DMS153 treated with DMSO at 0.1 percent for 48 hours (cell line): ENCODE measurements around the gene ARRDC1.
A peak's percentile ranks its signal among the peaks of the same experiment; 100 is the strongest.
"Not testable (repeated sequence)": the region's sequence is repeated elsewhere in the genome, so short reads cannot be mapped to it uniquely, and the experiment has no call there.

Source experiments
- DNase-seq: peaks from one replicate; lab custom pipeline; 2025; ENCODE audit not compliant: unreplicated experiment; lab: John Stamatoyannopoulos, UW

The ARRDC1 gene, protein sequence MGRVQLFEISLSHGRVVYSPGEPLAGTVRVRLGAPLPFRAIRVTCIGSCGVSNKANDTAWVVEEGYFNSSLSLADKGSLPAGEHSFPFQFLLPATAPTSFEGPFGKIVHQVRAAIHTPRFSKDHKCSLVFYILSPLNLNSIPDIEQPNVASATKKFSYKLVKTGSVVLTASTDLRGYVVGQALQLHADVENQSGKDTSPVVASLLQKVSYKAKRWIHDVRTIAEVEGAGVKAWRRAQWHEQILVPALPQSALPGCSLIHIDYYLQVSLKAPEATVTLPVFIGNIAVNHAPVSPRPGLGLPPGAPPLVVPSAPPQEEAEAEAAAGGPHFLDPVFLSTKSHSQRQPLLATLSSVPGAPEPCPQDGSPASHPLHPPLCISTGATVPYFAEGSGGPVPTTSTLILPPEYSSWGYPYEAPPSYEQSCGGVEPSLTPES

DNA sequence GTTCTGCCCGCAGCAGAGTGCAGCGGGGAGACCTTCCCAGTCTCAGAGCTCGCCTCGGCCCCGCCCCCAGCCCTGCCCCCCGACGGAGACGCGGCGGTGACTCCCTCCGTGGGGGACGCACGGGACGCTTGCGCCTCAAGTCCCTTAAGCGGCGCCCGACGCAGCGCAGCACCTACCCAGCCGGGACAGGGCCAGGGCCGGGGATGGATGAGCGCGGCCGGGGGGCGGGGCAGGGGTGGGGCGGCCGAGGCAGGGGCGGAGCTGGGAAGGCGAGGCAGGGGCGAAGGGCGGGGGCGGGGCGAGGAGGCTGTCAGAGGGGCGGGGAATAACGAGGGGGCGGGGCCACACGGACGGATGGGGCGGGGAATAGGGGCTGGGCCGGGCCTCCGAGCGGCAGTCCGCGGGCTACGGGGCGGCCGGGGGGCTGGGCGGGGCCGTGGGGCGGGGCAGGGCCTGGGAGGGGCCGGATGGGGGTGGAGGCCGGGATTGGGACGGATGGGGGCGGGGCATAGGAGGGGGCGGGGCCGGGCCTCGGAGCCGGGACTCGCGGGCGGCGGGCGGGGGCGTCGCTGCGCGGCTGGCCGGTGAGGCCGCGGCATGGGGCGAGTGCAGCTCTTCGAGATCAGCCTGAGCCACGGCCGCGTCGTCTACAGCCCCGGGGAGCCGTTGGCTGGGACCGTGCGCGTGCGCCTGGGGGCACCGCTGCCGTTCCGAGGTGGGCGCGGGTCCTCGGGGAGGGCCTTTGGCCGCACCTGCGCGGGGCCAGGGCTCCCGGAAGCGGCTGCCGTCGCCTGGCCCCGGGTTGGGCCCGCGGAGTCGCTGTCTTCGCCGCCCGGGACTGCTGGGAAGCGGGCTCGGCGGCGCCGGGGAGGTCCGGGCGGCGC lies at the start of gene ARRDC1:
Gene ARRDC1, plus strand, starts transcription at position 566 of the 884 bp plus-strand sequence. Its CDS starts 32 bp downstream, at position 598.
- peak; percentile 73 for DNase-seq

DNA sequence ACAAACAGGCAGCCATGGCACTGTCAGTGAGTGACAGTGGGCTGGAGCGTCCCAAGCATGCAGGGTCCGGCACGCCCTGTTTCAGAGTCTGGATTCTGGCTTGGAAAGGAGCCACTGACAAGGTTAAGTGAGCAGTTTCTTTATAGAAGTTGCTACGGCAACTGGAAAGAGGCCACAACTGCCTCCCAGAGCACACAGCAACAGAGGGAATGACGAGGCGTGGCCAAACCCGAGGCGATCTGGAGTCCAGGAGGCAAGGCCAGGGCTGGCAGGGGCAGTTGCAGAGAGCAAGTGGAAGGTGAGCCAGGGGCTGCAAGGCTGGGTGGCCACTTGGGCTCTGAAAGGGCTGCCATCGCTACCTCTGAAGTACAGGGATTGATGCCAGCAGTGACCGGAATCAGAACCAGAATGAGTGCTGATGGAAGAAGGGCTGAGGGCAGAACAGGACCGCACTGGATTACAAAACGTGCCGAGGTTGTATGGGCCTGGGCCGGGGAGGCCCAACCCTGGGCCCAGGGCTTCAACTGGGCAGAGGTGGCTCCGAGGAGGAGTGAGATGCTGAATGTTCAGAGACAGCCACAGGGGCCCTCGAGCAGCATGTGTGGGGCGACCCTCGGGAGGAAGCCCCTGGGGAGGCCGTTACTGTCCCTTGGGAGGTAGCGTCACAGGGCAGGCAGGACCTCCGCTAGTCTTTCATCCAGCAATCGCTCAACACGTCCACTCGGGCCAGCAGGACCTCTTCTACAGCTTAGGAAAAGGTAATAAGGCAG lies 49.2 kb upstream of the ARRDC1 start:
- DNase-seq: no peak

DNA sequence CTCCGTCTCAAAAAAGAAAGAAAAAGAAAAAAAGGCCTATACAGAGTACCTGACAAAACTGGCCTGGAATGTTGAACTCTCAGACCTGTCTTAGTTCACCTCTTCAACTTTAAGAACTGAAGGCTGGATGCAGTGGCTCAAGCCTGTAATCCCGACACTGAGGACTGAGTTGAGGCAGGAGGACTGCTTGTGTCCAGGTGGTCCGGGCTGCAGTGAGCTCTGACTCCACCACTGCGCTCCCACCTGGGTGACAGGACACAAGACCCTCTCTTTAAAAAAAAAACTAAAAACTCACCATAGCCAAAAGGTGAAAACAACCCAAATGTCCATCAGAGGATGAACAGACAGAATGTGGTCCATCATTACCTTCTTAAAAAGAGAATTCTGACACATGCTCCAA lies 47.4 kb upstream of the ARRDC1 start:
- DNase-seq: no peak

DNA sequence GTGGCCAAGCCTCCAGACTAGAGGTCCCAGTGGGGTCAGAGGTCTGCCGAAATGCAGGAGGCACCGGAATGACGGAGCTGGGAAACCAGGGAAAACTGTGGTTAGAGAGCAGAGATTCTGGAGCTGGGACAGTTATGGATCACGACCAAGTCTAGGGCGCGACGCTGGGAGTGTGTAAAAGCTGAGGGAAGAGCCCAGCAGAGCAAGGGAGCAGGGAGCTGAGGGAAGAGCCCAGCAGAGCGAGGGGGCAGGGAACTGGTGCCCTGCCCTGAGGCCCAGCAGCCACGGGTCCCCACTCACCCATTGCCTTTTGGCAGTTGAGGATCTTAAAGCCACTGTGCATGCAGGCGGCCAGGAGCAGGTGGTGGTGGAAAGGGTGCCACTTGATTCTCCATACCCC lies 41.4 kb upstream of the ARRDC1 start:
- DNase-seq: no peak

DNA sequence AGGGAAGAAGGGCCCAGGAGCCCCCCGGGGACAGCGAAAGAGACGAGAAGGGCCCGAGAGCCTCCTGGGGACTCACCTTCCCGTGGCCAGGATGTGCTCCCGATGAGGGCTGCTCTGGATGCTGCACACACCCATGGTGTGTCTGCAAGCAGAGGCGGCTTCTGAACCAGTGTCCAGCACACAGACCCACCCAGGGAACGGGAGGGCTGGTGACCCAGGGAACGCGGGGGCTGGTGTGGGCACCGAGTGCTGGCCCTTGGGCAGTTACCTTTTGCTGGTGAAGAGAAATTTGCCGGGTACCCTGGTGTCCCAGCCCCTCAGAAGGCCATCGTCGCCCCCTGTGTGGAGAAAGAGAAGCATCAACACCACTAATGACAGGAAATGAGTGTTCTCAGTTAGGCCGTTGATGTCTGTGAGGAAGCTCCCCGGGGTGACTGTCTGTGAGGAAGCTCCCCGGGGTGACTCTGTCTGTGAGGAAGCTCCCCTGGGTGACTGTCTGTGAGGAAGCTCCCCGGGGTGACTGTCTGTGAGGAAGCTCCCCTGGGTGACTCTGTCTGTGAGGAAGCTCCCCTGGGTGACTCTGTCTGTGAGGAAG lies 40.6 kb upstream of the ARRDC1 start:
- DNase-seq: no peak

GRCh38 chr9:137568445-137568844 lies 37.0 kb upstream of the ARRDC1 start:
- not testable (repeated sequence) for DNase-seq

- DNase-seq: no peak
Measured at GRCh38 chr9:137569609-137570203, 35.8 kb upstream of the ARRDC1 start.

DNA sequence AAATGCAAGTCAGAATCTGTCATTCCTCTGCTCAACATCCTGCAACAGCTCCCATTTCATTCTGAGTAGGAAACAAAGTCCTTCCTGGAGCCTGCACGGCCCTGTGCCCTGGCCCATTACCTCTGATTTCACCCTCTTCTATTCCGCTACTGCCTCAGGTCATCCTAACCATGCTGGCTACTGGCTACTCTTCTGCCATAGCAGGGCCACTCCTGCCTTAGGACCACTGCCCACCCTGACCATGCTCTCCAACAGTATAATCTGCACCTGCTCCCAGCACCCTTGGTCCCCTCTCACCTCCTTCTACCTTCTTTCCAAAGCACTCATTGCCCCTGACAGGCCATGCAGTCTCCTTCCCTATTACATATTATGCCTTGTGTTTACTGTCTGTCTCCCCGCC lies 34.9 kb upstream of the ARRDC1 start:
- no peak for DNase-seq

DNA sequence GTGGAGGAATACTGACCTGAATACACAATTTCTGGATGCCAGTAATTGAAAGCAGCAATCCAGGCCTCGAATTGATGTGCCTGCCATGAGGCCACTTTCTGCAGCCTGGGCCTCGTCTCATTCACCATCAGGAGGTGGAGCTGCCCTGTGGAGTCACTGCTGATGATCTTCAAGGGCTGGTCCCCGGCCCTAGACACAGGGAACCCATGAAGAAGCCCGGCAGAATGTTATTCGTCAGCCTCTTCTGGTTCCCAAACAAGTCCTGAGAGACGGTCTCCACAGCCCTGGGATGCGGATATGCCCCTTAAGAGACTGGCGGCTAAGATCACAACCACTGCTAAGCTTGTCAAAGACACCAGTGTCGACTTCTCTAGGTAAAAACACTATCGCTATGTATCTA lies 31.3 kb upstream of the ARRDC1 start:
- no peak for DNase-seq

GRCh38 chr9:137575364-137575715 lies 30.1 kb upstream of the ARRDC1 start:
- no peak for DNase-seq

GRCh38 chr9:137575716-137576411 lies 29.6 kb upstream of the ARRDC1 start:
- no peak for DNase-seq

GRCh38 chr9:137578518-137579258 lies 26.8 kb upstream of the ARRDC1 start, which contains the start of gene DPH7:
Gene DPH7 (minus strand): TSS chr9:137578925. CDS start chr9:137578777, 148 bp downstream.
- DNase-seq: peak; percentile 78

GRCh38 chr9:137579259-137579604 lies 26.3 kb upstream of the ARRDC1 start:
- no peak for DNase-seq

DNA sequence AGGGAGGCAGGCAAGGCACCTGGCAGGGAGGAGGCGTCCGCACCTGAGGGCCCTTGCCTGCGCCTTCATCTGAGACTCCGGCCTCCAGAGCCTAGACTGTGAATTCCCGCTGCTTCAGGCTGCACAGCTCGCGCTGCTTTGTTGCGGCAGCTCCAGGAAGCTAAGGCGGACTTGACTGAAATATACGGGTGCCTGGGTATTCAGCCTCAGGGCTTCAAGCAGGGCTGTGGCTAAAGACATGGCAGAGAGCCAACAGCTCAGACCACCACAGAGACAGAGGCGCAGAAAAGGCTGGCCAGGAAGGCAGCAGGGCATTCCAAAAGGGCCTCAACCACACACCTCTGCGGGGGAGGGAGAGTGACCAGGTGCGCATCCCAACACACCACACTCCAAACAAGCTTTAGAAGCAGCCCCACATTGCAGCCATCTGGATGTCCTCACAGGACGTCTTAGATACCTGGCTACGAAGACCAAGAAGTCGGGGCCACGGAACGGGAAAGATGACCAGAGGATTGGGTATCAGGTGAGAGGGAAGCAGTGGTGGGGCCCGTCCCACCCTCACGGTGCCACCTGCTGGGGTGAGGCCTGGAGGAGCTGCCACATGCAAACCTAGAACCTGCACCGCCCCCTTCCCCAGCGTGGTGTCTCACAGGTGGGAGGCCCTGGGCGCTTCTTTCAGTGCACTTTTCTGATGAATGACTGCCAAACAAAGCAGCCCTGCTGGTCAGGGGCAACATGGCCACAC lies 25.1 kb upstream of the ARRDC1 start:
- no peak for DNase-seq

DNA sequence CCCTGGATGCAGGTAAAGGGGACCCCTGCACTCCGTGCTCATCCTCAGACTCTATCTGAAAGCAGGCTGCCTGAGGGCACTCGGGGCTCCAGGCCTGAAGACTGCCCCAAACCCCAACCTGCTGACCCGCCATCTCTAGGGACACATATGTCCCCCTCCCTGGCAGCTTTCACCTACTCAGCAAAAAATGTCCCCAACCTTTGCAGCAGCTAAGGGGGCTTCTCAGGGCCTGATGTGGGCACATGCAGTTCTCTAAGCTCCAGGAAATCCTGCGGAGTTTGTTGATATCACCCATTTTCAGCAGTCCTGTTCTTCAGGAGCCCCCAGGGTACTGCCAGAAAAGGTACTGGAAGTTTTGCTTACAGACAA lies 24.5 kb upstream of the ARRDC1 start:
- DNase-seq: no peak

- no peak for DNase-seq
Measured at GRCh38 chr9:137581361-137582285, 23.9 kb upstream of the ARRDC1 start.

- DNase-seq: no peak
Measured at GRCh38 chr9:137582286-137582860, 23.1 kb upstream of the ARRDC1 start.
